GM12892 (cell line): ENCODE data around the gene RASD1.

Experiments used
- POLR2A ChIP-seq: IDR thresholded peaks from 2 replicates; pipeline ENCODE4 v1.6.1; 2011; ENCODE audit warnings: low read depth, low read length, control low read depth
- POLR2AphosphoS5 ChIP-seq: IDR thresholded peaks from 2 replicates; pipeline ENCODE4 v1.6.1; 2011; ENCODE audit warnings: low read depth, low read length, control low read depth
- TAF1 ChIP-seq: IDR thresholded peaks from 2 replicates; pipeline ENCODE4 v1.6.1; 2011; ENCODE audit warnings: low read depth, mild to moderate bottlenecking, control low read depth, low read length, borderline replicate concordance

GRCh38 chr17:17467016-17467415, 29.2 kb downstream of the RASD1 start:
- TF ChIP-seq POLR2AphosphoS5 (no peak), POLR2A (no peak), TAF1 (no peak)
